GM23338 (cell line): Measurements from ENCODE around the gene EDEM1.

Experiments used
- CTCF ChIP-seq, 2 experiments: fragments of 200-600 bp in 1 of 2; sonication (generic) in 1 of 2; conservative IDR thresholded peaks; 2 replicates each; pipeline versions ENCODE4 v1.5.1 to v1.6.1; 2016 to 2017; ENCODE audit warnings: antibody characterized with exemption in 2 of 2, low read depth in 2 of 2, mild to moderate bottlenecking in 2 of 2, moderate library complexity in 1 of 2
- POLR2AphosphoS5 ChIP-seq: IDR thresholded peaks from 2 replicates; pipeline ENCODE4 v1.6.1; 2016; ENCODE audit warnings: antibody characterized with exemption, low read depth

GRCh38 chr3:5252131-5252530 lies 64.6 kb downstream of the EDEM1 start:
- TF ChIP-seq CTCF (conservative IDR thresholded peaks at IDR 0.05; ENCODE audit: low read depth in 2 of 2) (no peak), POLR2AphosphoS5 (no peak)
